ENCODE results near the gene GPA33.
"Not testable (repeated sequence)": the region's sequence is repeated elsewhere in the genome, so short reads cannot be mapped to it uniquely, and the experiment has no call there.

The GPA33 gene

DNA sequence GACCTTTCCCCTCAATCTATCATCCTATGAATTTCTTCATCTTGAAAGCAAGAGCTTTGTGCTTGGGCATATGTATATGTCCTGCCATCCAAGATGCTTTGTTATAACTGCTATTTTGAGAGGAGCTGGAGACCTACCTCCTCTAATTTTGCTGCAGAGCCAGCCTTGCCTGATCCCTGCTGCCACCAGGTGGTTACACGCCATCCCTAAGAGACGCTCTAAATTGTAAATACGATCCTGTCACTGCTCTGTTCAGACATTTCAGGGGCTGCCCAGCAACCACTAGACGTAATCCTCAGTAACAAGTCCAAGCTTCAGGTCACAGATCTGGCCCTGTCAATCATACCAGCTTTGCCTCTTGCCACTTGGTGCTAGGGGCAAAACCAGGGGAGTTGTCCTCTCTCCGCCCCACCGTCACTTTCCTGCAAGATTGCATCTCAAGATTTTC is 32.9 kb downstream of the GPA33 start:
- DNase-seq (ENCODE audit: low read depth, low spot score): peak; percentile 88

DNA sequence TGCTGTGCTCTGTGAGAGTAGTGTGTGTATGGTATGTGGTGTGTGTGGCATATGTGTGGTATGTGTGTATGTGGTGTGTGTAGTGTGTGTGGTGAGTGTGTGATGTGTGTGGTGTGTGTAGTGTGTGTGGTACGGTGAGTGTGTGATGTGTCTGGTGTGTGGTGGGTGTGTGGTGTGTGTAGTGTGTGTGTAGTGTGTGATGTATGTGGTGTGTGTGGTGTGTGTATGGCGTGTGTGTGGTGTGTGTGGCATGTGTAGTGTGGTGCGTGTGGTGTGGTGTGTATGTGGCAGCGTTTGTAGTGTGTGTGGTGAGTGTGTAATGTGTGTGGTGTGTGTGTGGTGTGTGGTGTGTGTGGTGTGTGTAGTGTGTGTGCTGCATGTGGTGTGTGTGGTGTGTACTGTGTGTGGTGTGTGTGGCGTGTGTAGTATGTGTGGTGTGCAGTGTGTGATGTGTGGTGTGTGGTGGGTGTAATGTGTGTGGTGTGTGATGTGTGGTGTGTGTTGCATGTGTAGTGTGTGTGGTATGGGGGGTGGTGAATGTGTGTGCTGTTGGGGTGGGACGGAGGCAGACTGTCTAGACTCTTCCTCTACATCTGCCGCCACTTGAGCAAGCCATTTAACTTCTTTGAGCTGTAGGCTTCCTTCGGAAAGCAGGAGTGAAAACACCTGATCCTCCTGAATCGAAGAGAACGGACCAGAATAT is 33.5 kb downstream of the GPA33 start:
- no peak for DNase-seq (ENCODE audit: low read depth, low spot score)

DNA sequence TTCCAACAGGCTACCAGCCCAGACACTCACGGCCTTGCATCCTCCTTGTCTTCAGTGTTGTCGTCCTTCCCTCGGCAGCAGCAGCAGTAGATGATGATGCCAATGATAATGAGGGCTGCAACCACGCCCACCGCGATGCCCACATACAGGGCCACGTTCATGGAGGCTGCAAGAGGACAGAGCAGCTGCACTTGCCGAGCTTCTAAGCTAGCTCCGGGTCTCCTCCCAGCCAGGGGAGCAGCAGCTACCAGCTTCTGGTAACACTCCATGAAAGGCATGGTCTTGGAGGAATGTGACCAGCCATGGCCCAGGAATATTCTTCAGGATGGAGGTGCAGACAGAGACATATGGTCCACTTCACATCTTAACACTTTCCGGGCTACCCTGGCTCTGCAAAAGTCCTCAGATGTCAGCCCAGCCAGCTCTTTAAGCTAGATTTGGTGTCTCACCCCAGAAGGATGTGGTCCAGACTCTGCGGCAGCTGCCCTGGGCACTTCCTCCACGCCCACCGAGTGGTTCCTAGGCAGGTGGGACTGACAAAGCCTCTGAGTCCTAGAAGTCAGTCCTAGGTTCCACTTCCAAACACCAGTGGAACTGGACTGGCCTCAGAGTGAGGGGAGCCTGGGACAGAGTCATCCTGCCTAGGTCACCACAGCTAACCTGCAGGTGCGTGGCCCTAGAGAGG is 35.1 kb downstream of the GPA33 start:
- DNase-seq (ENCODE audit: low read depth, low spot score): no peak

DNA sequence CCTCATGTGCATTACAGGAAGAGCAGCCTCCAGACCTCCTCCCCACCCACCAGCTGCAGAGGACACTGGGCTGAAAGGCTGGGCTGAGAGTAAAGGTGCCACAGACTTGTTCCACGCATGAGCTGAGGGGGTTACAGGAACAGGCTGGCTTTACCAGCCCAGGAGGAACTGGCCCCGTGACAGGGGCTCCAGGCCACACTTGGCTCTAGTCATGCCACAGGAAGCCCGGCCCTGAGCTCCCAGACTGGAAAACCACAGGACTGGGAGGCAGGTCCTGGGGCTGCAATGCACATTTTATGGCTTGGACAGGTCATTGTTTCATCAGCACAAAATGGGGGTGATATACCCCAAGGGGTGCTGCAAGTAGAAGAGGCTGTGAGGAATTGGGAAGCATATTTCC is 35.6 kb downstream of the GPA33 start:
- peak; percentile 53 for DNase-seq (ENCODE audit: low read depth, low spot score)

DNA sequence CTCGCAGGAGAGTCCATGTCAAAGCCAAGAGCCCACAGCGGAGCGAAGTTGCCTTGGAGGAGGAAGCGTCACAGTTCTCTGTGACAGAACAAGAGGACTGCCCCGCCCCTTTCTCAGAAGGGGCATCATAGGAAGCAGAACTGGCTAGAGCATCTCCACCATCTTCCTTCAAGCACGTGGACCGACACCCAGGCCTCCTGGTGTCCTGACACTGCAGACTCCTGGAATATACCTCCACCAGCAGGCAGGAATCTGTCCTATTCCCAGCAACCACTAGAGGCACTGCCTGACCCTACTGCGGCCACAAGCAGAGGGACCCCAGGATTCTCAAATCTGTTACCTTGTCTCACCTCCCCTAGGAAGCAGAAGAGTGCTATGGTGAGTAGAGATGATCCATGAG is 37.8 kb downstream of the GPA33 start:
- no peak for DNase-seq (ENCODE audit: low read depth, low spot score)

DNA sequence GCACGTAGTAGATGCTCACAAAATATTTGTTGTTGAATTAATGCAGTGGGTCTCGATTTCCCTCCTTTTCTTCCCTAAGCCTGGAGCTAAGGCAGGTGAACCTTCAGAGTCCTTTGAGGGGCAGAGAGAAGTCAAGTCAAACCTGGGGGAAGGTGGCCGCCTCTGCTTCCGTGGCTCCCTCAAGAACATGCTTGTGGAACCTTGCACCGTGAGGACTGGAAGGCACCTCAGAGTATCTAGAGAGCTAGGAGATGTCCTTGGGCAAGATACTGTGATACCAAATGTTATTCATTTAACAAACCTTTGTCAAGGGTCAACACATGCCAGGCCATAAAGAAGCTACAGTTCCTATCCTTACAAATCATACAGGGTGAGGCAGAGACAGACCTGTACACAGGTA is 38.3 kb downstream of the GPA33 start:
- no peak for DNase-seq (ENCODE audit: low read depth, low spot score)

DNA sequence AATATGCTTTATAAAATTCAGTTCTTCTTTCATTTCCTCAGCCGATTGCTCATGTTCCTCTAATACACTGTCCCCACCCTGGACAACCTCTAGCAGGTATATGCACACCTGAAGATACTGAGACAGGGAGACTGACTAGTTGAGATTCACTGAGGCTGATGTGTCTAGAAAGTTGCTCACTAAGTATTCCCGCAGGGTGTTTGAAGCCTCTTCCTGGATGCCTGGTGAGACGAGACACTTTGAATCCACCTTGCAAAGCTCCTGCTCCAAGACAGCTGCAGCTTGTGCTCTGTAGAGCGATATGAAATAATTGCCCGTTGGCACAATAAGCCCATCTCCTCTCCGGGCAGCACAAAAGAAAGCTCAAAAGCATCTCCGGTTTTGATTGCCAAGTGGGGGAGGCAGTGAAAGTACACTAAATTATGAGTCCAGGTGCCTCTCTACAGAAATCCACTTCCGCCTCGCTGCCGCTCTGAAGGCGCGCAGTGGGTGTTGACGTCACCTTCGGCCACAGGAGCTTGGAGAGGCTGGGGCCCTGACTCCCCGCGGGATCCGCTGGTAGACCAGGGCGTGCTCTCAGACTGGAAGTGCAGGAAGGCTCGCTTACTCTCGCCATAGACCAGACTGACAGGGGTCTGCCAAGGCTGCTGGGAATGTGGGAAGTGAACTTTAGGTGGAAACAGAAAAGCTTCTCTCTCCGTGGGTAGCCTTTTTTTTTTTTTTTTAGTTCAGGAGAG is 46.3 kb downstream of the GPA33 start:
- DNase-seq (ENCODE audit: low read depth, low spot score): peak; percentile 87

DNA sequence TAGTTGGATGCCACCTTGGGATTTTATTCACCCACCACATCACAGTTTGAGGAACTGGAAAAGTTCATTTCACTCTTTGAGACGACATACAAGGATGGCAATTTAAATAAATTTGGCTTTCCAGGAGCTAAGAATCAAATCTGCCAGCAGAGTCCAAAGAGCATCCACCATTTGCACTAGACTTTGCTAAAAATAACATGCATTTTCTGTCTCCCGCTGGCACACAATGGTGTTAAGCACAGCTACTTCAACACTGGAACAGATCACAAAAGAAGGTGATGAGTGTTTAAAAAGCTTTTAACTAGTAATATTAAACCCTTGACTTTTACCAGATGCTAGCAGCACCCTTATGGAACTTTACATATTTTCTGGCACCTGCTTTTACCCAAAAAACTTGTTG is 56.5 kb downstream of the GPA33 start:
- DNase-seq (ENCODE audit: low read depth, low spot score): no peak

DNA sequence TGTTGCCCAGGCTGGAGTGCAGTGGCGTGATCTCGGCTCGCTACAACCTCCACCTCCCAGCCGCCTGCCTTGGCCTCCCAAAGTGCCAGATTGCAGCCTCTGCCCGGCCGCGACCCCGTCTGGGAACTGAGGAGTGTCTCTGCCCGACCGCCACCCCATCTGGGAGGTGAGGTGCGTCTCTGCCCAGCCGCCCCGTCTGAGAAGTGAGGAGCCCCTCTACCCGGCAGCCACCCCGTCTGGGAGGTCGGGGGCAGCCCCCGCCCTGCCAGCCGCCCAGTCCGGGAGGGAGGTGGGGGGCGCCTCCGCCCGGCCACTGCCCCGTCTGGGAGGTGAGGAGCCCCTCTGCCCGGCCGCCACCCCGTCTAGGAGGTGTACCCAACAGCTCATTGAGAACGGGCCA is 60.6 kb downstream of the GPA33 start:
- DNase-seq (ENCODE audit: low read depth, low spot score): not testable (repeated sequence)

DNA sequence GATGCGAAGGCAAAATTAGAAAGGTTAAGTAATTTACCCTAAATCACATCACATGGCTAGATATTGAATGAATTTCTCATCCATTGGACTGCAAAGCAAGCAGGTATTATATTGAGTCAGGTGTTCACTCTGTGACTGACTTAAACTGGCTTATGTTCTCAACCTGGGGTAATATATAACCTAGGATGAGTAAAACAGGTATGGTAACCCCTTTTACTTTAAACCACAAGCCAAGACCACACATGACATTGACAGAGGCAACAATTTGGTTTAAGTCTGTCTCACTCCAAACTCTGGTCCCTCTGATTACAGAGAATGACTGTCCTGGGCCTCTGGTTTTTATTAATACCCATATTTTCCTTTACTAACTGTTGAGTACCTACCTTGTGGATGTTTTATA is 67.8 kb downstream of the GPA33 start:
- DNase-seq (ENCODE audit: low read depth, low spot score): no peak

DNA sequence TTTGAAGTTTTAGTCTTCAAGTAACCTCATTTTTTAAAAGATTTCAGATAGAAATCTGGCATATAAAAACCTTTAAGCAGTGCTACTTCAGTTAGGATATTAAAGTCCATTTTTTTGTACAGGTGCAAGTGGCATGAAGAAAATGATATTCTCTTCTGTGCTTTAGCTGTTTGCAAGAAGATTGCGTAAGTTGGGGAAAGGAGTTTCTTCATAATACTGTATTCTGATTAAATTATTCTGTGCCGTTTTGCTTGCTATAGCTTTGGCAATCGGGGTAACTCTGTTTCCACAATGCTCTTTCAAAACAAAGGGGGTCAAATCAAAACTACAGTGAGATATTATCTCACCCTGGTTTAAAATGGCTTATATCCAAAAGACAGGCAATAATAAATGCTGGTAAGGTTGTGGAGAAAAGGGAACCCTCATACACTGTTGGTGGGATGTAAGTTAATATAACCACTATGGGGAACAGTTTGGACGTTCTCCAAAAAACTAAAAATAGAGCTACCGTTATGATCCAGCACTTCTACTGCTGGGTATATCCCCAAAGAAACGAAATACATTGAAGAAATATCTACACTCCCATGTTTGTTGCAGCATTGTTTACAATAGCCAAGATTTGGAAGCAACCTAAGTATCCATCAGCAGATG is 74.0 kb downstream of the GPA33 start:
- DNase-seq (ENCODE audit: low read depth, low spot score): no peak

DNA sequence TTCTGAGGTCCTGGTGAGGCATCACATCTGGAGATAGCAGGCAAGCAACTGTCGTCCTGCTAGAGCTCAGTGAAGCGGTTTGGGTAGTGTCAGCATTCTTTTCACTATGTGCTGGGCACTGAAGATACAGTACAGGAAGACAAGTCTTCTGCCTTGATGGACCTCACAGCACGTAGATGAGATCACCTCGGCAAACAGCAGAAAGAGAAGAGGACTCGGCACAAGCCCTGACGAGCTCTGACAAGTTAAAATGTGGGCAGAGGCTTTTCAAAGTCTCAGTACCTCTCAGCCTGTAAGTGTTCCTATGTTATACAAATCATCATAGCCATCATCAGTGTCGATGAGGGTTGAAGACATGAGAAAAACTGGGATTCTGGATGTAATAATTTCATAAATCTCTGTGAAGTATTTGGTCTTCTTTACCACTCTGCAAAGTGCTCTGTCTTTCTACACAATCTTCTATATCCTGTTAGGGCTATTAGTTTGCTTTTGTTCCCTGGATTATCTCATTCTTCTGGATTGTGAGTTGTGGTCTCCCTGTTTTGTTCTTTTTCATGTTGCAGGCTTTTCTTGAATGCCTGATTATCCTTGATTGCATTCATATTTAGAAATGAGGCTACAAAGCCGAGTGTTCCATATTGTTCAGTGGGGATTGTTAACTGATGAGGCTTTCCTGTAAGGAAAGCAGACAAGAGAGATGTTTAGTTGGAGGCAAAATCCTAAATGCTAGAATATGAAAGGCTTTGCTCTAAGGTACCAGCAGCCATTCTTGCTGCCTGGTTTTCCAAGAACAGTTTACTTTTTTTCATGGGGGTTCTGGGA is 76.9 kb downstream of the GPA33 start:
- DNase-seq (ENCODE audit: low read depth, low spot score): peak; percentile 44

DNA sequence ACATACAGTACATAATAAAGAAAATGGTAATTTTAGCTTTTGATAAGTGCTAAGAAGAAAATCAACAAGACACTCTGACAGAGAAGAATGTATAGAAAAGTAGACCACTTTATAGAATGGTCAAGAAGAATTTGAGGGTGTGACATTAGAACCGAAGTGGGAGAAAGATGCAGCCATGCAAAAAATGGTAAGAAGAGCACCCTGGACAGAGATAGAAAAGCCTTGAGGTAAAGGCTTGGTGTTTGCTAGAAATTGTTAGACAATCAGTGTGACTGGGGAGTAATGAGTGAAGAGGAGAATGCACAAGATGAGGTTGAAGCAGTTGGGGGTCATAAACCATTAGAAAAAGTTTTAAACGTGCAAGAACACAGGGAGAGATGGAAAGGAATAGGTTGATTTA is 77.6 kb downstream of the GPA33 start:
- no peak for DNase-seq (ENCODE audit: low read depth, low spot score)

DNA sequence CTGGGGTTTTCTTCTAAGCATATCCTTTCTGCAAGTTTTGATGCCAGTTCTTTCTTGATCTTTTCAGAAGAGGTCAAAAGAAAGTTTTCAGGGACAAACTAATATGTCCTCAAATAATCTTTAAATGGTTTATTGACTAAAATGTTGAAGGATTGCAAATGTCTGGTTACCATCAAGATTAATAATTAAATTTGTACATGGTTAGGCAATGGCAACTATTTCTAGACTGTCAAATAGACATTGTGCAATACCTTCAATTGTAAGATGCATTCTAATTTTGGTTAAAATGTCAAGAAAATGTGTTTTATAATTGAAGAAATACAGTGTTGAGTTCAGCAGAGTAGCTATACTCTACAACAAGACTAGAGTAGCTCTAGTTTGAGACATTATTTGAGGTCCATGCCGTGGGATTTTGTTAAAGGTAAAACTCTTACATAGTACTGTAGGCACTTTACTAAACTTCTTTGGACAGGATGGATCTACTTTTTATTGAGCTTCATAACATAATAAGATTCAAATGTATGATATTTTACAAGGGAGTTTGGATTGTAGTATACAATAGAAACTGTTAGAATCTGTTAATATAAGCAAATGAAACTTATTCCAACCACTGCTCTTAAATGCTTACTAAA is 78.5 kb downstream of the GPA33 start:
- DNase-seq (ENCODE audit: low read depth, low spot score): no peak

DNA sequence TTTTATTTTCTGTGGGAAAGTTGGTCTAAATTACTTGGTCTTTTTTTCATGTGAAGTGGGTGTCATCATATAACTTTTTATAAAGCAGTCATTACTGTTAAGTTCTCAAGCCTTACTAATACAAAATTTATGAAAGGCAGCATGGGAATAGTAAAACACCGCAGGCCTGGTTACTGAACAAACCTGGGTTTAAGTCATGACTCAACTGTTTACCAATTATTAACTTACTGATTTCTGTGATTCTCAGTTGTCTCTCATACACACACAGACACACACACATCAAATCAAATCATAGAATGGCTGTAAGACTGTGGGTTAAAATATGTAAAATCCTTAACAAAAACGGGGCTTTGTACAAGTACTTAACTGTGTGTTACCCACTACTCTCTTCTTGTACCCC is 86.5 kb downstream of the GPA33 start:
- DNase-seq (ENCODE audit: low read depth, low spot score): no peak

Measured in astrocyte of the hippocampus (primary cell).